GM12873 (cell line): ENCODE measurements around the gene RGS17.

Experiments used
- CTCF ChIP-seq: IDR thresholded peaks from 2 replicates; pipeline ENCODE4 v1.5.1; 2012; ENCODE audit warnings: low read depth, mild to moderate bottlenecking, moderate library complexity, low read length, control low read depth; ENCODE audit not compliant: insufficient read depth; ENCODE audit errors: missing control alignments

Gene RGS17

GRCh38 chr6:153032255-153032882 is 98.7 kb downstream of the RGS17 start:
- TF ChIP-seq CTCF, result peak; percentile 20

GRCh38 chr6:153031335-153031955 is 99.6 kb downstream of the RGS17 start:
- no peak for TF ChIP-seq CTCF

GRCh38 chr6:153028963-153029362 is 102.1 kb downstream of the RGS17 start:
- TF ChIP-seq CTCF, result no peak

GRCh38 chr6:153028286-153028685 is 102.8 kb downstream of the RGS17 start:
- TF ChIP-seq CTCF, result no peak

- TF ChIP-seq CTCF, result no peak
Measured at GRCh38 chr6:153027480-153027879, 103.6 kb downstream of the RGS17 start.

DNA sequence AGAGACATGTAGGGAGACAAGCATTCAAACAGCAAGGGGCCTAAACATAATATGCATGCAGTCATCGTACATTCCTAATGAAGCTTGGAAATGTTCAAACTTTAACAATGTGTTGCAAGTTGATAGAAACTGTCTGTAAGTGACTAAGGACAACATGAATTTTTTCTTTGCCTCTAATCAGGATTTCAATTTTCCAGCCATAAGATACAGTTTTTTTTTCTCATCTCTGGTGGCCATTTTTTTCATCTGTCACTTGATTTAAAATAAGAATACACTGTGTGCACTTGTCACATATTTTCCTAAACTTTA is 106.4 kb downstream of the RGS17 start:
- no peak for TF ChIP-seq CTCF

DNA sequence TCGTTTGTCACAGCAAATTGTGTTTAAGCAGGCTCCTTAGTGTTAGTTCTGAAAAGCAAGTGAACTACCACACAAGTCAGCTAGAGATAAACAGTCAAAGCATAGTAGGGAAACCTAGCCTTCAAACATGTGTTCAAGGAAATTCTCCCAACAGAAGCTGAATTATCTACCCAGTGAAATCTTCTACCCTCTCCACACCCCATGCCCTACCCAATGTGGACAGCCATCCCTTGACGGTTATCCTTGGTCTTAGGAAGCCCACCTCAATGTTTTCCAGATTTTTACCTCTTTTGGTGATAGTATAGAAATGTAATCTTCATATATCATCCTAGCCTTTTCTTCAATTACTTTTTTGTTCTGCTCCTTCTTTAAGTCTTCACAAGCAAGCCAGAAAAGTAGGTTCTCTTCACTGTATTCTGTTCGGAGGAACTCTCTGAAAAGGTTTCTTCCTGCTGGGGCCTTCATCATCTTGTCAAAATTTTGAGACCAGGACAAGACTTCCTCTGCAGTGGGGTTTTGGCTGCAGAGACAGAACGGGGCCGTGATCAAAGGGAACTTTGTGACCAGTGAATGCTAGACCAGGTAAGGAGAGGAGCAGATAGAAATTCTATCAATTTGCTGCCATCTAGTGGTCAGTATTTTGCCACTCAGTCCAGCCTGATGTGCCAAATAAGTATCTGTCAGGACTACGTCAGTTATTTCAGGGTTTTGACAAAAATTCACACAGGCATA is 106.9 kb downstream of the RGS17 start:
- TF ChIP-seq CTCF, result peak; percentile 78
